GM18867 (cell line): Measurements from ENCODE around the gene BCAS3.

Experiments used
- ATAC-seq: cut with Tn5 transposase; IDR thresholded peaks from one replicate; pipeline ENCODE4 v1.9.1; 2021; ENCODE audit warnings: mild to moderate bottlenecking, moderate library complexity; ENCODE audit not compliant: unreplicated experiment

The BCAS3 gene

GRCh38 chr17:61175298-61176142 is 497.9 kb downstream of the BCAS3 start:
- ATAC-seq, result no peak

GRCh38 chr17:61177351-61177750 is 499.7 kb downstream of the BCAS3 start:
- no peak for ATAC-seq

GRCh38 chr17:61178284-61178683 is 500.6 kb downstream of the BCAS3 start:
- no peak for ATAC-seq

- no peak for ATAC-seq
Measured at GRCh38 chr17:61179380-61179806, 501.7 kb downstream of the BCAS3 start.

GRCh38 chr17:61183793-61184192 is 506.1 kb downstream of the BCAS3 start:
- ATAC-seq, result no peak

- no peak for ATAC-seq
Measured at GRCh38 chr17:61185385-61185784, 507.7 kb downstream of the BCAS3 start.

- no peak for ATAC-seq
Measured at GRCh38 chr17:61187038-61187437, 509.4 kb downstream of the BCAS3 start.

- ATAC-seq, result no peak
Measured at GRCh38 chr17:61188081-61188480, 510.4 kb downstream of the BCAS3 start.

- no peak for ATAC-seq
Measured at GRCh38 chr17:61189968-61190367, 512.3 kb downstream of the BCAS3 start.

GRCh38 chr17:61196302-61196704 is 518.7 kb downstream of the BCAS3 start:
- ATAC-seq, result no peak

GRCh38 chr17:61196799-61197198 is 519.1 kb downstream of the BCAS3 start:
- ATAC-seq, result no peak

GRCh38 chr17:61199431-61200338 is 522.0 kb downstream of the BCAS3 start:
- no peak for ATAC-seq

- ATAC-seq, result no peak
Measured at GRCh38 chr17:61200339-61200715, 522.7 kb downstream of the BCAS3 start.

GRCh38 chr17:61201211-61201610 is 523.6 kb downstream of the BCAS3 start:
- no peak for ATAC-seq

- ATAC-seq, result no peak
Measured at GRCh38 chr17:61202564-61202963, 524.9 kb downstream of the BCAS3 start.

GRCh38 chr17:61203671-61204131 is 526.0 kb downstream of the BCAS3 start:
- no peak for ATAC-seq

GRCh38 chr17:61204456-61204855 is 526.8 kb downstream of the BCAS3 start:
- ATAC-seq, result no peak

GRCh38 chr17:61205401-61205800 is 527.8 kb downstream of the BCAS3 start:
- ATAC-seq, result no peak

GRCh38 chr17:61205931-61206330 is 528.3 kb downstream of the BCAS3 start:
- no peak for ATAC-seq

- no peak for ATAC-seq
Measured at GRCh38 chr17:61206922-61207321, 529.3 kb downstream of the BCAS3 start.

GRCh38 chr17:61208301-61209105 is 530.9 kb downstream of the BCAS3 start:
- no peak for ATAC-seq
